Activated CD4-positive, alpha-beta T cell treated with anti-CD3 and anti-CD28 coated beads, Interleukin-2, amount 10 ng/mL, durations not matched to agents 7 days and 5 days (primary cell): Measurements from ENCODE around the gene RALGAPA1. TPM values are rescaled to one million over a fixed set of nuclear protein-coding genes. Genes with fewer than 3 reads are reported as not detected.
A peak's percentile ranks its signal among the peaks of the same experiment; 100 is the strongest.
"Not testable (repeated sequence)": the region's sequence is repeated elsewhere in the genome, so short reads cannot be mapped to it uniquely, and the experiment has no call there.

ENCODE experiments used
- CTCF ChIA-PET: fragments of 350-600 bp; sonication (Branson Sonifier 250); formaldehyde crosslinking; loops from one replicate; lab custom pipeline; 2021; ENCODE audit warnings: antibody characterized with exemption; lab: Charles Lee
- POLR2A ChIA-PET: fragments of 350-600 bp; sonication (Branson Sonifier 250); formaldehyde crosslinking; loops from one replicate; lab custom pipeline; 2021; ENCODE audit warnings: antibody characterized with exemption; lab: Charles Lee
- DNase-seq: peaks from one replicate; pipeline ENCODE4 v3.0.0-alpha.2; 2020
- H3K27ac Mint-ChIP-seq: one replicate; pipeline ENCODE4 v1.8.0; 2021; ENCODE audit warnings: mild to moderate bottlenecking, moderate library complexity, mixed read lengths
- H3K27me3 Mint-ChIP-seq: one replicate; pipeline ENCODE4 v1.8.0; 2021; ENCODE audit warnings: mixed read lengths
- H3K36me3 Mint-ChIP-seq: one replicate; pipeline ENCODE4 v1.8.0; 2021; ENCODE audit warnings: low read depth, mixed read lengths
- H3K4me1 Mint-ChIP-seq: one replicate; pipeline ENCODE4 v1.8.0; 2021; ENCODE audit warnings: mixed read lengths
- H3K4me3 Mint-ChIP-seq: one replicate; pipeline ENCODE4 v1.8.0; 2021; ENCODE audit warnings: mild to moderate bottlenecking, moderate library complexity, mixed read lengths
- H3K9me3 Mint-ChIP-seq: one replicate; pipeline ENCODE4 v1.8.0; 2021; ENCODE audit warnings: mixed read lengths
- total RNA-seq, 2 experiments: library from RNA; stranded (reverse); gene quantifications; one replicate each; pipeline ENCODE4 v1.2.3, GENCODE V29; 2021

RALGAPA1 gene
- total RNA-seq, 2 experiments from 2014 or later = 32.5 to 35.6 TPM

DNA sequence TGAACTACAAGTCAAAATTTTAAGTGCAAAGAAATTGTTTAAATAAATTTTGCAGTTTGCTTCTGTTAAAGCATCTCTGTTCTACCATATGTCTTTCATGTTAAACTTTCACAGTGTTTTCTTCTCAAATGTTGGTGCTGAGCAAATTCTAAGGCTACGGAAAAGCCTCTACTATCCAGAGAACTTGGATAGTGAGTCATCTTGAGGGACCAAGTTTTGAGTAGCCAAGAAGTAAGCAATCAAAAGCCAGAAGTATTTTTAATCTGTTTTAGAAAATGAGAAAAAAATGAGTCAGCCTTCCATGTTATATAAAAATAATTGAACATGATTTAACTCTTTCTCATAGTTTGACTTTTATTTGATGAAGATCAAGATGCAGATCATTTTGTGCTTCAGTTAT, 20.4 kb upstream of the RALGAPA1 start:
- Mint-ChIP-seq H3K27me3 (no peaks in the 10 kb centered on the region), H3K4me3 (no peak overlapping the region), H3K27ac (no peak overlapping the region), H3K36me3 (peaks cover 16% of the 10 kb centered on the region), H3K9me3 (no peaks in the 10 kb centered on the region), H3K4me1 (peaks cover 18% of the 10 kb centered on the region)
- CTCF ChIA-PET = no interaction called here
- POLR2A ChIA-PET = no interaction called here
- DNase-seq = no peak

DNA sequence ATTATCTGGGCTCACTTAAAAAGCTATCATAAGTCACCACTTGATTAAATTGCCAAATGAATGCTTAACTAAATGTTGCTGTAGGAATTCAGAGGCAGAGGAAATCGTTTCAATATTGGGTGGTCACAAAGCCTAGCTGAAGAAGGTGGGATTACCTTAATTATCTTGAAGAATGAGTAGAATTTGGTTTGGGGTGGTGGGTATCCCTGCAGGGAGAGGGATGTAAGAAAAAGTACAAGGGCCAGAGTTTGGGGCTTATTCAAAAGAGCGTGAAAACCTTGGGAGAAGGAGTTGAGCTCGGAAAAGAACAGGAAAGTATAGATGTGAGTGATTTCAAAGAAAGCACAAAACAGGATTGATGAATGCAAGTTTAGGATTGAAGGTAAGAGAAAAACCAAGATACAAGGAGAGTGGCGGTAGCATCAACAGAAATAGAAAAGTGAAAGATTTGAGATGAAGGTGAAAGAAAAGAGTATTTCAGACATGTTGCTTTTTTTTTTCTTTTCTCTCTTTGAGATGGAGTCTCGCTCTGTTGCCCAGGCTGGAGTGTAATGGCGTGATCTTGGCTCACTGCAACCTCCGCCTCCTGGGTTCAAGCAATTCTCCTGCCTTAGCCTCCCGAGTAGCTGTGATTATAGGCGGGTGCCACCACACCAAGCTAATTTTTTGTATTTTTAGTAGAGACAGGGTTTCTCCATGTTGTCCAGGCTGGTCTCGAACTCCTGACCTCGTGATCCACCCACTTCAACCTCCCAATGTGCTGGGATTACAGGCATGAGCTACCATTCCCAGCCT, 18.8 kb upstream of the RALGAPA1 start:
- no peak overlapping the region for H3K27ac Mint-ChIP-seq
- no peaks in the 10 kb centered on the region for H3K9me3 Mint-ChIP-seq
- CTCF ChIA-PET = interaction anchor here (0.6 to 0.8 kb wide), 5 partner anchors 10 to 410 kb away, joined by 3 to 5 read pairs (median 3); no protein-coding TSS in a partner anchor
- POLR2A ChIA-PET = interaction anchor here (0.6 kb wide), 1 partner anchor 26 kb away, joined by 7 read pairs; no protein-coding TSS in a partner anchor
- DNase-seq = no peak
- H3K4me1 Mint-ChIP-seq = peaks cover 18% of the 10 kb centered on the region
- peaks cover 7% of the 10 kb centered on the region for H3K36me3 Mint-ChIP-seq
- H3K27me3 Mint-ChIP-seq = no peaks in the 10 kb centered on the region
- H3K4me3 Mint-ChIP-seq = peak overlapping the region; percentile 75

DNA sequence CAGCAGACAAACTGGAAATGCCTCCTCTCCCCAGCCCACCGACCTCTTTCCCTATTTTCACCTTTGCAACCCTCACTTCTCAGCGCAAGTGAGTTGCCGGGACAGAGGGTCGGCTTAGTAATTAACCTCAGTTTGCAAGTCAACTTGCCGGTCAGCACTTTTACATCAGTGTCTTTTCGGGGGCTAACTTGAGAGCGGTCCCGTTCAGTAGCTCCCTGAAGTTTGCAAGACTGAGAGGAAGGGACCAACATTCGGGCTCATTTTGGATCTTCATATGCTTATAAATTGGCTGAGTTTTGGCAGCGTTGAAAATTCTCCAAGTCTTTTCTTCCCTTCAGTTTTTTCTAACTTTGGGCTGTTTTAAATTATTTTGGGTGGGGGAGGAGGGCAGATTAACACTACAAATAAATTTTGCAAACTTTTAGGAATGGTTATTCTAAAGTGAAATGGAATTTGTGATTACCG, 17.9 kb upstream of the RALGAPA1 start:
- peak overlapping the region; percentile 97 for H3K27ac Mint-ChIP-seq

DNA sequence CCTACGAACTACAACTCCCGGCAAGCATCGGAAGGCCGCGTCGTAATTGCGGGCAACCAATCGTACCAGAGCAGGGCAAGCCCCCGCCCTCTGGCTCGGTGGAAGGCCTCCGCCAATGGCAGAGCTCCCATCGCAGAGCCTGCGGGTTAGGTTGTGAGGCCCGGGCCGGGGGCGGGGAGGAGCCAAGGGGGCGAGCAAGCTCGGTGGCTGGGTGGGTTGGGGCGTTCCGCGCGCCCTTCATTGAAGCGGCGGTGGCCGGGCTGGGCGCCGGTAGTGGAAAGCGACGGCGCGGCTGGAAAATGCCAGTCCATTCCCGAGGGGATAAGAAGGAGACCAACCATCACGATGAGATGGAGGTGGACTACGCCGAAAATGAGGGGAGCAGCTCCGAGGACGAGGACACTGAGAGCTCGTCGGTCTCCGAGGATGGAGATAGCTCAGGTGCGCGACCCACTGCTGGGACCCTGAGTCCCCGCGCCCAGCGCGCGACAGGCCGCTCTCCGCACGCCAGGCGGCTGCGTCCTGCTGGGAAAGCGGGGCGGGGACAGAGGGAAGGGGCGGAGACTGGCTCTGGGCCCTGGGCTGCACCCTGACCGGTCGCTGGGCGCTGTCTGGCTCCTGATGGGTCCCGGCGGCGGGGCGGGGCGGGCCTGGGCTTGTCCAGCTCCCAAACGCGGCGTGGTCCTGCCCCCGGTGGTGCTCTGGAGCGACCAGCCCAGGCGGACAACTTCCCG, 17.3 kb upstream of the RALGAPA1 start, which contains the start of gene BRMS1L:
Gene BRMS1L (plus strand): TSS at position 121 of the 734 bp plus-strand sequence. CDS start 179 bp downstream, at position 300.
- Mint-ChIP-seq H3K9me3 (no peaks in the 10 kb centered on the region), H3K27ac (peak within 1 kb of the TSS; percentile 97), H3K4me3 (peak within 1 kb of the TSS; percentile 75), H3K27me3 (peaks cover 3% of the 10 kb centered on the region), H3K4me1 (peaks cover 22% of the 10 kb centered on the region), H3K36me3 (peaks cover under 1% of the 10 kb centered on the region)
- peak; percentile 98 for DNase-seq
- ChIA-PET POLR2A (interaction anchor here (0.6 to 1.0 kb wide), 6 partner anchors 8 to 1512 kb away, joined by 3 read pairs; no protein-coding TSS in a partner anchor), CTCF (interaction anchor here (0.5 to 1.2 kb wide), 4 partner anchors 9 to 954 kb away, joined by 3 to 6 read pairs (median 4); no protein-coding TSS in a partner anchor)

More for the DNA sequence above, 17.9 kb upstream of the RALGAPA1 start:
- no peak for DNase-seq
- H3K4me1 Mint-ChIP-seq = peaks cover 21% of the 10 kb centered on the region
- peaks cover 2% of the 10 kb centered on the region for H3K27me3 Mint-ChIP-seq
- CTCF ChIA-PET = interaction anchor here (1.0 to 1.2 kb wide), 3 partner anchors 9 to 11 kb away, joined by 4 to 6 read pairs (median 4); no protein-coding TSS in a partner anchor
- H3K9me3 Mint-ChIP-seq = no peaks in the 10 kb centered on the region
- H3K4me3 Mint-ChIP-seq = peak overlapping the region; percentile 75
- POLR2A ChIA-PET = interaction anchor here (0.6 kb wide), 1 partner anchor 27 kb away, joined by 7 read pairs; no protein-coding TSS in a partner anchor
- H3K36me3 Mint-ChIP-seq = peaks cover 5% of the 10 kb centered on the region

DNA sequence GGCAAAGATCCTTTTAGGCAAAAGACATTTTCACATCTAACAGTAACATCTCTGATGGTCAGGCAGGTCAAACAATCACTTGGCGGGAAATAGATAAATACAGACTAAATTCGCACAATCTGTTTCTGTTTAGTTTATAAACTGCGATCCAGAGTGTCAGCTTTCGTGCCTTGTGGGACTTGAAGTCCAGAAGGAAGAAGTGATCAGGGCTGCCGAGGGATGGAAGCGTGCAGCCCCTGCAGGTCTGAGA, 16.8 kb upstream of the RALGAPA1 start:
- CTCF ChIA-PET = interaction anchor here (1.0 to 1.2 kb wide), 3 partner anchors 10 to 12 kb away, joined by 4 to 6 read pairs (median 4); no protein-coding TSS in a partner anchor
- POLR2A ChIA-PET = interaction anchor here (0.6 to 1.0 kb wide), 5 partner anchors 8 to 1511 kb away, joined by 3 read pairs; no protein-coding TSS in a partner anchor
- H3K27me3 Mint-ChIP-seq = peaks cover 3% of the 10 kb centered on the region
- DNase-seq = no peak
- H3K9me3 Mint-ChIP-seq = no peaks in the 10 kb centered on the region
- H3K4me3 Mint-ChIP-seq = peak overlapping the region; percentile 75
- no peaks in the 10 kb centered on the region for H3K36me3 Mint-ChIP-seq
- H3K4me1 Mint-ChIP-seq = peaks cover 22% of the 10 kb centered on the region
- H3K27ac Mint-ChIP-seq = peak overlapping the region; percentile 97

DNA sequence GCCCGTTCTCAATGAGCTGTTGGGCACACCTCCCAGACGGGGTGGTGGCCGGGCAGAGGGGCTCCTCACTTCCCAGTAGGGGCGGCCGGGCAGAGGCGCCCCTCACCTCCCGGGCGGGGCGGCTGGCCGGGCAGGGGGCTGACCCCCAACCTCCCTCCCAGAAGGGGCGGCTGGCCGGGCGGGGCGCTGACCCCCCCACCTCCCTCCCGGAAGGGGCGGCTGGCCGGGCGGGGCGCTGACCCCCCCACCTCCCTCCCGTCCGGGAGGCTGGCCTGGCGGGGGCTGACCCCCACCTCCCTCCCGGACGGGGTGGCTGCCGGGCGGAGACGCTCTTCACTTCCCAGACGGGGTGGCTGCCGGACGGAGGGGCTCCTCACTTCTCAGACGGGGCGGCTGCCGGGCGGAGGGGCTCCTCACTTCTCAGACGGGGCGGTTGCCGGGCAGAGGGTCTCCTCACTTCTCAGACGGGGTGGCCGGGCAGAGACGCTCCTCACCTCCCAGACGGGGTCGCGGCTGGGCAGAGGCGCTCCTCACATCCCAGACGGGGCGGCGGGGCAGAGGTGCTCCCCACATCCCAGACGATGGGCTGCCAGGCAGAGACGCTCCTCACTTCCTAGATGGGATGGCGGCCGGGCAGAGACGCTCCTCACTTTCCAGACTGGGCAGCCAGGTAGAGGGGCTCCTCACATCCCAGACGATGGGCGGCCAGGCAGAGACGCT, 15.5 kb upstream of the RALGAPA1 start:
- POLR2A ChIA-PET, H3K27ac Mint-ChIP-seq, CTCF ChIA-PET, H3K9me3 Mint-ChIP-seq, H3K27me3 Mint-ChIP-seq, H3K36me3 Mint-ChIP-seq, H3K4me3 Mint-ChIP-seq, DNase-seq: not testable (repeated sequence)
- H3K4me1 Mint-ChIP-seq = peaks cover 22% of the 10 kb centered on the region

DNA sequence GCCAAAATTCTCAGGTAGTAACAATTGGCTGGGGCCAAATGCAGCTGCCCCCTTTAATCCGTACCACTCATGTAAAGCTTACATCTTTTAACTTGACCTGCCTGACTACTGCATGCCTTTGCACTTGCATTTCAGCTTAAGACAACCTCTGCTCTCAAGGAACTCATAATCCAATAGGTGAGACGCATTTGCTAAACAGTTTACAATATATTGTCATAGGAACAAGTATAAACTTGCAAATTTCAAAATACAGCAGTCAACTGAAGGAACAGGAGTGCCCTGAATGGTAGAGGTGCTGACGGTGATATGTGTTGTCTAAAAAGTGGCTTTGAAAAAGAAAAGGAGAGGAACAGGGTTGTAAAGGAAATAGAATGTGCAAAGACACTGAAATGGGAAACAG, 13.4 kb upstream of the RALGAPA1 start:
- no peaks in the 10 kb centered on the region for H3K9me3 Mint-ChIP-seq
- peaks cover 17% of the 10 kb centered on the region for H3K4me1 Mint-ChIP-seq
- H3K36me3 Mint-ChIP-seq = no peaks in the 10 kb centered on the region
- no peak overlapping the region for H3K27ac Mint-ChIP-seq
- DNase-seq = no peak
- H3K27me3 Mint-ChIP-seq = peaks cover 3% of the 10 kb centered on the region
- ChIA-PET POLR2A (no interaction called here), CTCF (interaction anchor here (0.5 to 1.7 kb wide), 6 partner anchors 10 to 1581 kb away, joined by 3 to 7 read pairs (median 4); partner anchors contain the start of gene RALGAPA1)
- H3K4me3 Mint-ChIP-seq = no peak overlapping the region

DNA sequence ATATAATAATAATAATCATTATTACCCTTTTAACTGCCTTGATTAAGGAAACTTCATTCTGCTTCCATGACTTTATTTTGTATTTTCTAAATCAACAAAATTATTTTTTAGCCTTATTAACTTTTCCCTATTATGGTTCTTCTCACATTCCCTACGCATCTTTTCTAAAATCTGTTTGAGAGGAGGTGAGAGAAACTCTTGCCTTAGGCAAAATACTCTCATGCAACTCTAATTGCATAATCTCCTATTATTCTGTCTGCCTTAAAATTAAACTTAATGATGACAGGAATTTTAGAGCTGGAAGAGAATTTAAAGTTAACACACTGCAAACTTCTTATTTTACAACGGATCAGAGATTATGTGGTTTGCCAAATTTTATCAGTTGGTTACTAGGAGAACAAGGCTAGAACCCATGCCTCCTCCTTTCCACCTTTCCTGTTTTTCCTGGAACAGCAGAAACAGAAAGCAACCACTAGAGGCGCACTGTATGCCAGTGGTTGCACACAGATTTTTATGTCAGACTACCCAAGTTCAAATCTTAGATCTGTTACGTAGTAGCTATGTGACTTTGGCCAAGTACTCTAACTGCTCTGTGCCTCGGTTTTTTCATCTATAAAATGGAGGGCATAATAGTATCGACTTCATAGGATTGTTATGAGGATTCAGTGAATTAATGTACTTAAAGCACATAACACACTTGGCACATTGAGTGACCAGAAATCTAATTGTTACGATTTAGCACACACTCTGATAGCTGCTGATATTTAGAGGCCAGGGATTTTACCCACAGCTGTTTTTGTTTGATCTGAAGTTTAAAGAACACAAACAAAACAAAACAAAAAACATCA, 12.7 kb upstream of the RALGAPA1 start:
- Mint-ChIP-seq H3K27me3 (peaks cover 3% of the 10 kb centered on the region), H3K36me3 (no peaks in the 10 kb centered on the region), H3K4me1 (peaks cover 10% of the 10 kb centered on the region), H3K4me3 (no peak overlapping the region), H3K27ac (no peak overlapping the region), H3K9me3 (no peaks in the 10 kb centered on the region)
- CTCF ChIA-PET = interaction anchor here (0.5 to 1.7 kb wide), 6 partner anchors 10 to 1038 kb away, joined by 3 to 7 read pairs (median 4); partner anchors contain the start of gene RALGAPA1
- peak; percentile 23 for DNase-seq
- POLR2A ChIA-PET = no interaction called here

DNA sequence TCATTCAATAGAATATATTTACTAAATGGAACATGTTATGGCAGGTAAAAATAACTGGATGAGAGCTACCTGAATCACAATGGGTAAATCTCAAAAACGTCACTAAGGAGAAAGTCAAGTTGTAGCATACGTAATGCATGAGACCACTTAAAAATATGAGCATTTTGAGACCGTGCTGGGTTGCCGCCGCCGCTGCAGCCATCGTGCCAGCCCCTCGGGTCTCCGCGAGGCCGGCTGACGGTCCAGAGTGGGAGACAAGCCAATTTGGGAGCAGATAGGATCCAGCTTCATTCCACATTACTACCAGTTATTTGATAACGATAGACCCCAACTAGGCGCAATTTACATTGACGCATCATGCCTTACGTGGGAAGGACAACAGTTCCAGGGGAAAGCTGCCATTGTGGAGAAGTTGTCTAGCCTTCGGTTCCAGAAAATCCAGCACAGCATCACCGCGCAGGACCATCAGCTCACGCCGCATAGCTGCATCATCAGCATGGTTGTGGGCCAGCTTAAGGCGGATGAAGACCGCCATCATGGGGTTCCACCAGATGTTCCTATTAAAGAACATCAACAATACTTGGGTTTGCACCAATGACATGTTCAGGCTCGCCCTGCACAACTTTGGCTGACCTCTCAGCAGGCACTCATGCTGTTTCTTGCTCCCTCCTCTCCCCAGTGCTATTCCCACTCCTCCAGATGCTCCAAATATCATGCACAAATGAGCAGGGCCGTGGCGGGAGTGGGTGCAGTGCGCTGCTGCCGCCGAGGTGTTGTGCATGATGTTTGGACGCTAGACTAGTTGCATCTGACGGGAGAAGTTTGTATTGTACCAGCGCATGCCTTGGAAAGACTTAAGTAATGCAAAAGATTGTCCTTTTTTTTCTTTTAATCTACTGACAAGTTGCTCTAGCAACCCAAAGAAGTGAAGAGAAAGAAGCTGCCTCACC, 10.8 kb upstream of the RALGAPA1 start:
- CTCF ChIA-PET = interaction anchor here (0.6 kb wide), 1 partner anchor 11 kb away, joined by 3 read pairs; no protein-coding TSS in a partner anchor
- Mint-ChIP-seq H3K27ac (no peak overlapping the region), H3K4me1 (peaks cover 4% of the 10 kb centered on the region), H3K27me3 (peaks cover 3% of the 10 kb centered on the region), H3K9me3 (no peaks in the 10 kb centered on the region), H3K4me3 (no peak overlapping the region), H3K36me3 (no peaks in the 10 kb centered on the region)
- POLR2A ChIA-PET = no interaction called here
- no peak for DNase-seq

DNA sequence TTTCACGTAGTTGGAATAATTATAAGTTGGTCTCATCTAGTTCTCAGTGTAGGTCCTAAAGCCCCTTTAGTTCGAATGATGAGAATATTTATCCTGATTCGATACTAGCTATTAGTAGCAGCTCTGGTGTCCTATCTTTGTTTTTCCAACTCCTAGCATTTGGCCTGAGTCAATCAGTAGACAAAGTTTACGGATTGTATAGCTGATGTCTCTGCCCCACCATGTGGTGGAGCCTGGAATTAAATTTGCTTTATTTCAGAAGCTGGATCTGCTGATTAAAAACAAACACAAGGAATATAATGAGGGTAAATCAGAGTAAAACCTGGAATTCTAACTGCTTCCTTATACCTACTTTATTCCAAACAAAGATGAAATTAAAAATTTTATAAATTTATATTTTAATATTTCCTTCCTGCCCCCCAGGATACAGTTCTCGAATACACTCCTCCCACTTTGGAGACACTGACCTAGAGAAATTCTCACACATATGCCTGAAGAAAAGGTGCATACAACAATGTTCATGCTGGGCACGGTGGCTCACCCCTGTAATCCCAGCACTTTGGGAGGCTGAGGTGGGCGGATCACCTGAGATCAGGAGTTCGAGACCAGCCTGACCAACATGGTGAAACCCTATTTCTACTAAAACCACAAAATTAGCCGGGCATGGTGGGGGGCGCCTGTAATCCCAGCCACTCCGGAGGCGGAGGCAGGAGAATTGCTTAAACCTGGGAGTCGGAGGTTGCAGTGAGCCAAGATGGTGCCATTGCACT, 9.4 kb upstream of the RALGAPA1 start:
- Mint-ChIP-seq H3K27me3 (peaks cover 3% of the 10 kb centered on the region), H3K27ac (no peak overlapping the region), H3K36me3 (no peaks in the 10 kb centered on the region), H3K9me3 (no peaks in the 10 kb centered on the region), H3K4me3 (no peak overlapping the region), H3K4me1 (peaks cover 4% of the 10 kb centered on the region)
- DNase-seq = peak; percentile 39
- POLR2A ChIA-PET = interaction anchor here (0.7 kb wide), 1 partner anchor 388 kb away, joined by 3 read pairs; no protein-coding TSS in a partner anchor
- CTCF ChIA-PET = interaction anchor here (0.6 to 1.1 kb wide), 4 partner anchors 9 to 137 kb away, joined by 3 to 4 read pairs (median 3); no protein-coding TSS in a partner anchor
